Activated naive CD4-positive, alpha-beta T cell treated with anti-CD3 and anti-CD28 coated beads, Interleukin-2, amount 10 ng/mL, durations not matched to agents 7 days and 5 days (primary cell): ENCODE data around the gene JAZF1.
"Not testable (repeated sequence)": the region's sequence is repeated elsewhere in the genome, so short reads cannot be mapped to it uniquely, and the experiment has no call there.

Experiments used
- CTCF ChIA-PET: fragments of 350-600 bp; sonication (Branson Sonifier 250); formaldehyde crosslinking; loops from one replicate; lab custom pipeline; 2021; ENCODE audit warnings: antibody characterized with exemption; lab: Charles Lee
- DNase-seq: peaks from one replicate; pipeline ENCODE4 v3.0.0-alpha.2; 2020
- H3K27ac Mint-ChIP-seq: one replicate; pipeline ENCODE4 v1.8.0; 2021; ENCODE audit warnings: mild to moderate bottlenecking, moderate library complexity, mixed read lengths
- H3K27me3 Mint-ChIP-seq: one replicate; pipeline ENCODE4 v1.8.0; 2021; ENCODE audit warnings: mild to moderate bottlenecking, mixed read lengths
- H3K36me3 Mint-ChIP-seq: one replicate; pipeline ENCODE4 v1.8.0; 2021; ENCODE audit warnings: mixed read lengths
- H3K4me1 Mint-ChIP-seq: one replicate; pipeline ENCODE4 v1.8.0; 2021; ENCODE audit warnings: mixed read lengths
- H3K4me3 Mint-ChIP-seq: one replicate; pipeline ENCODE4 v1.8.0; 2021; ENCODE audit warnings: mild to moderate bottlenecking, moderate library complexity, mixed read lengths
- H3K9me3 Mint-ChIP-seq: one replicate; pipeline ENCODE4 v1.8.0; 2021; ENCODE audit warnings: mixed read lengths

Gene JAZF1

GRCh38 chr7:27873981-27874957 is 306.3 kb downstream of the JAZF1 start:
- Mint-ChIP-seq H3K27me3 (no peaks in the 10 kb centered on the region), H3K9me3 (no peaks in the 10 kb centered on the region), H3K4me1 (peaks cover 2% of the 10 kb centered on the region), H3K27ac (no peak overlapping the region), H3K36me3 (no peaks in the 10 kb centered on the region), H3K4me3 (no peak overlapping the region)
- DNase-seq: no peak
- CTCF ChIA-PET: no interaction called here

- CTCF ChIA-PET: no interaction called here
- Mint-ChIP-seq H3K4me3 (no peak overlapping the region), H3K27ac (no peak overlapping the region), H3K27me3 (no peaks in the 10 kb centered on the region), H3K36me3 (no peaks in the 10 kb centered on the region), H3K9me3 (no peaks in the 10 kb centered on the region), H3K4me1 (peaks cover under 1% of the 10 kb centered on the region)
- no peak for DNase-seq
Measured at GRCh38 chr7:27872356-27873275, 308.0 kb downstream of the JAZF1 start.

GRCh38 chr7:27871866-27872265 is 308.7 kb downstream of the JAZF1 start:
- no peak overlapping the region for H3K27ac Mint-ChIP-seq
- no peaks in the 10 kb centered on the region for H3K36me3 Mint-ChIP-seq
- H3K27me3 Mint-ChIP-seq: no peaks in the 10 kb centered on the region
- CTCF ChIA-PET: no interaction called here
- DNase-seq: no peak
- H3K4me1 Mint-ChIP-seq: no peaks in the 10 kb centered on the region
- no peaks in the 10 kb centered on the region for H3K9me3 Mint-ChIP-seq
- no peak overlapping the region for H3K4me3 Mint-ChIP-seq

- H3K27me3 Mint-ChIP-seq: no peaks in the 10 kb centered on the region
- no peaks in the 10 kb centered on the region for H3K36me3 Mint-ChIP-seq
- CTCF ChIA-PET: no interaction called here
- H3K4me3 Mint-ChIP-seq: no peak overlapping the region
- DNase-seq: no peak
- H3K9me3 Mint-ChIP-seq: no peaks in the 10 kb centered on the region
- no peak overlapping the region for H3K27ac Mint-ChIP-seq
- peaks cover 3% of the 10 kb centered on the region for H3K4me1 Mint-ChIP-seq
Measured at GRCh38 chr7:27871086-27871485, 309.5 kb downstream of the JAZF1 start.

GRCh38 chr7:27870595-27870994 is 310.0 kb downstream of the JAZF1 start:
- CTCF ChIA-PET: no interaction called here
- peaks cover 3% of the 10 kb centered on the region for H3K4me1 Mint-ChIP-seq

GRCh38 chr7:27869056-27869455 is 311.5 kb downstream of the JAZF1 start:
- Mint-ChIP-seq H3K4me1 (peaks cover 3% of the 10 kb centered on the region), H3K27ac (no peak overlapping the region), H3K36me3 (no peaks in the 10 kb centered on the region), H3K27me3 (peaks cover 5% of the 10 kb centered on the region), H3K4me3 (no peak overlapping the region), H3K9me3 (no peaks in the 10 kb centered on the region)
- no peak for DNase-seq
- CTCF ChIA-PET: interaction anchor here (0.6 kb wide), 1 partner anchor 148 kb away, joined by 3 read pairs; no protein-coding TSS in a partner anchor

More at GRCh38 chr7:27870595-27870994, 310.0 kb downstream of the JAZF1 start:
- no peak for DNase-seq
- Mint-ChIP-seq H3K36me3 (no peaks in the 10 kb centered on the region), H3K27ac (no peak overlapping the region), H3K27me3 (no peaks in the 10 kb centered on the region), H3K9me3 (no peaks in the 10 kb centered on the region), H3K4me3 (no peak overlapping the region)

- Mint-ChIP-seq H3K27me3 (peaks cover 8% of the 10 kb centered on the region), H3K9me3 (no peaks in the 10 kb centered on the region), H3K4me3 (no peak overlapping the region), H3K36me3 (no peaks in the 10 kb centered on the region), H3K4me1 (peaks cover 3% of the 10 kb centered on the region), H3K27ac (peak overlapping the region; percentile 79)
- DNase-seq: no peak
- CTCF ChIA-PET: no interaction called here
Measured at GRCh38 chr7:27868131-27868550, 312.5 kb downstream of the JAZF1 start.

GRCh38 chr7:27866828-27867672 is 313.5 kb downstream of the JAZF1 start:
- no peaks in the 10 kb centered on the region for H3K9me3 Mint-ChIP-seq
- DNase-seq: no peak
- H3K27me3 Mint-ChIP-seq: peaks cover 8% of the 10 kb centered on the region
- H3K27ac Mint-ChIP-seq: no peak overlapping the region
- H3K36me3 Mint-ChIP-seq: no peaks in the 10 kb centered on the region
- H3K4me3 Mint-ChIP-seq: no peak overlapping the region
- H3K4me1 Mint-ChIP-seq: peaks cover 3% of the 10 kb centered on the region
- CTCF ChIA-PET: no interaction called here

- Mint-ChIP-seq H3K27me3 (peaks cover 11% of the 10 kb centered on the region), H3K4me1 (peaks cover 3% of the 10 kb centered on the region), H3K36me3 (no peaks in the 10 kb centered on the region), H3K4me3 (no peak overlapping the region), H3K27ac (no peak overlapping the region), H3K9me3 (no peaks in the 10 kb centered on the region)
- CTCF ChIA-PET: no interaction called here
- no peak for DNase-seq
Measured at GRCh38 chr7:27866256-27866655, 314.3 kb downstream of the JAZF1 start.

GRCh38 chr7:27863880-27864279 is 316.7 kb downstream of the JAZF1 start:
- Mint-ChIP-seq H3K9me3 (no peaks in the 10 kb centered on the region), H3K27ac (no peak overlapping the region), H3K27me3 (peaks cover 11% of the 10 kb centered on the region), H3K4me1 (peaks cover 3% of the 10 kb centered on the region), H3K36me3 (no peaks in the 10 kb centered on the region), H3K4me3 (no peak overlapping the region)
- CTCF ChIA-PET: no interaction called here
- DNase-seq: no peak

GRCh38 chr7:27861747-27862146 is 318.8 kb downstream of the JAZF1 start:
- no peaks in the 10 kb centered on the region for H3K9me3 Mint-ChIP-seq
- no peak overlapping the region for H3K27ac Mint-ChIP-seq
- no peak for DNase-seq
- CTCF ChIA-PET: no interaction called here
- no peak overlapping the region for H3K4me3 Mint-ChIP-seq
- no peaks in the 10 kb centered on the region for H3K36me3 Mint-ChIP-seq
- peaks cover 11% of the 10 kb centered on the region for H3K27me3 Mint-ChIP-seq
- peaks cover 2% of the 10 kb centered on the region for H3K4me1 Mint-ChIP-seq

- peaks cover 11% of the 10 kb centered on the region for H3K27me3 Mint-ChIP-seq
- H3K4me3 Mint-ChIP-seq: no peak overlapping the region
- DNase-seq: no peak
- no peaks in the 10 kb centered on the region for H3K4me1 Mint-ChIP-seq
- H3K36me3 Mint-ChIP-seq: no peaks in the 10 kb centered on the region
- peaks cover 7% of the 10 kb centered on the region for H3K9me3 Mint-ChIP-seq
- no peak overlapping the region for H3K27ac Mint-ChIP-seq
- CTCF ChIA-PET: no interaction called here
Measured at GRCh38 chr7:27860800-27861199, 319.8 kb downstream of the JAZF1 start.

- H3K4me1 Mint-ChIP-seq, H3K27ac Mint-ChIP-seq, CTCF ChIA-PET, H3K4me3 Mint-ChIP-seq, DNase-seq, H3K27me3 Mint-ChIP-seq, H3K36me3 Mint-ChIP-seq: not testable (repeated sequence)
- H3K9me3 Mint-ChIP-seq: peaks cover 14% of the 10 kb centered on the region
Measured at GRCh38 chr7:27856703-27857485, 323.7 kb downstream of the JAZF1 start.
